ENCODE data around the gene TMEM107.

Gene TMEM107

DNA sequence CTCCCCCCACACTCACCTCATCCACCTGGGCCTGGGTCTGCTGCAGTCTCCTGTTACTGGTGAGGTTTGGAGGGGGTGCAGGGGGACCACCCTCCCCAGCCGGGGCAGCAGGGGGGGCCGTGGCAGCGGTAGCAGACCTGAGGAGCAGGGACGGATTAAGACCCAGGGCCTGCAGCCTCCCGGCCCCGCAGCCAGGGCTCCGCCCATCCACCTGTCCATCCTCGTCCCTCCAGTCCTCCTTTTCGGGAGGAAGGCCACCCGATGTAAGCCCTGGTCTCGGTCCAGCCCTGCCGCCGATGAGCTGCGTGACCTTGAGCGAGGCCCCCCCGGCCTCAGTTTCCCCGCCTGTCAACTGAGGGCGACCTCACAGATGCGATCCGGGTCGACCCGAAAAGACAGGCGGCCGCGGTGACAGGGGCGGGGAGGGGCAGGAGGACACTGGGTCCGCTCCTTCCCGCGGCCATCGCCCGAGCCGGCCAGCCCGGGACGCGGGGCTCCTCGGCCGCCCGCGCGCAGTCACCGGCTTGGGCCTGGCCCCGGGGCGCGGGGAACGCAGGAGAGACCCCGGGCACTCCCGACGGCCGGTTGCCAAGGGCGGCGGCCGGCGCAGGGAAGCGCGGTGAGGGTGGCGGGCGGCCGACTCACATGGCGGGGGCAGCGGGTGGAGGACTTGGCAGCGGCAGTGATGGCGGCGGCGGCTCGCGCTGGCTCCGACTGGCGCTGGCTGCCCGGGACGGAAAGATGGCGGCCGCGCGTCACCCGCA, 13.8 kb downstream of the TMEM107 start, which contains the start of gene VAMP2:
VAMP2 (minus strand) TSS at position 716 of the 764 bp plus-strand sequence; CDS start at position 647, 69 bp downstream.
- DNase-seq (ENCODE audit: low spot score), result no peak

DNA sequence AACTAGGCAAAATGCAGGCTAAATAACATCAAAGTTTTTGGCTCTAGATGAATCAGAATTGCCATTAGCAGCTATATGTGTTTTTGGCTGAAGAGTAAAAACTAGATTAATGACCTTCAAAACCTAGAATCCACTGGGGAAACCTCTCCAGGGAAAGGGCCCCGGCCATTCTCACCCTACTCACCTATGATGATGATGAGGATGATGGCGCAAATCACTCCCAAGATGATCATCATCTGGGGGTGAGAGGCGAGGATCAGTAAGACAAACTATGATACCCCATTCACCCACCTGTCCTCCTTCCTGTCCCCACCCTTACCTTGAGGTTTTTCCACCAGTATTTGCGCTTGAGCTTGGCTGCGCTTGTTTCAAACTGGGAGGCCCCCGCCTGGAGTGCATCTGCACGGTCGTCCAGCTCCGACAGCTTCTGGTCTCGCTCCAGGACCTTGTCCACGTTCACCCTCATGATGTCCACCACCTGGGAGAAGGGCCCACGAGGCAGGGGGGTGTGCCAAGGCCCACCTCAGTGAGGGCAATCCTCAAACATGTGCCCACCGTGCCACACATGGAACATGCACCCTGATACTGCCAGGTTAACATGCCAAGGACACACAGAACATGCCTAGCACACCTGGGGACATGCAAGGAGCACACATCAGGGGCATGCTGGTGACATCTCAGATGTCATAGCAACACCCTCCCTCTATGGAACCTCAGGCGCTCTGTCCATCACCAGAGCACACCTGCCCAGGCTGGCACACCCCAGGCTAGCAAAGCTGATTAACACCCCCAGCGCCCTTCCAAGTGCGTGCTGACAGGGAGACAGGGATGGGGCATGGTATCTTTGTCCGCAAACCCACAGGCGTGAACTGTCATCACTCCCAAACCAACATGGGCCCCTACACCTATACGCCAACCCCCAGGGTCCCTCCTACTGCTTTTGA, 14.6 kb downstream of the TMEM107 start:
- no peak for DNase-seq (ENCODE audit: low spot score)

GRCh38 chr17:8160741-8161221, 15.4 kb downstream of the TMEM107 start:
- DNase-seq (ENCODE audit: low spot score), result no peak

- no peak for DNase-seq (ENCODE audit: low spot score)
Observed at GRCh38 chr17:8160224-8160577, 16.0 kb downstream of the TMEM107 start.

GRCh38 chr17:8159459-8160223, 16.5 kb downstream of the TMEM107 start:
- no peak for DNase-seq (ENCODE audit: low spot score)

DNA sequence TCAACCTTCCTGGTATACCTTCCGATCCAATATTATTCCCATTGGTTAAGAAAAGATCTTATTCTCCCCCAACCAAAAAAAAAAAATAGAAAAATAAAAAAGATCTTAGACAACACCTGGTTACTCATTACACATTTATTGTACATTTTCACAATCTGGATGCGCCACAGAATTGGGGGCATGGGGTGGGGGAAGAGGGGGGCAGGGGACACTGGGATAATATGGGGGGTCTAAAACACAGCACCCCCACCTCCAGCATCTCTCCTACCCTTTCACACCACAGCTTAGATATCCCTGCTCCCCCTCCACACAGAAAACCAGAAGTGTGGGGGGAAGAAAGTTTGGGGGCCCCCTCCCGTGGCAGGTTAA, 17.2 kb downstream of the TMEM107 start:
- no peak for DNase-seq (ENCODE audit: low spot score)

DNA sequence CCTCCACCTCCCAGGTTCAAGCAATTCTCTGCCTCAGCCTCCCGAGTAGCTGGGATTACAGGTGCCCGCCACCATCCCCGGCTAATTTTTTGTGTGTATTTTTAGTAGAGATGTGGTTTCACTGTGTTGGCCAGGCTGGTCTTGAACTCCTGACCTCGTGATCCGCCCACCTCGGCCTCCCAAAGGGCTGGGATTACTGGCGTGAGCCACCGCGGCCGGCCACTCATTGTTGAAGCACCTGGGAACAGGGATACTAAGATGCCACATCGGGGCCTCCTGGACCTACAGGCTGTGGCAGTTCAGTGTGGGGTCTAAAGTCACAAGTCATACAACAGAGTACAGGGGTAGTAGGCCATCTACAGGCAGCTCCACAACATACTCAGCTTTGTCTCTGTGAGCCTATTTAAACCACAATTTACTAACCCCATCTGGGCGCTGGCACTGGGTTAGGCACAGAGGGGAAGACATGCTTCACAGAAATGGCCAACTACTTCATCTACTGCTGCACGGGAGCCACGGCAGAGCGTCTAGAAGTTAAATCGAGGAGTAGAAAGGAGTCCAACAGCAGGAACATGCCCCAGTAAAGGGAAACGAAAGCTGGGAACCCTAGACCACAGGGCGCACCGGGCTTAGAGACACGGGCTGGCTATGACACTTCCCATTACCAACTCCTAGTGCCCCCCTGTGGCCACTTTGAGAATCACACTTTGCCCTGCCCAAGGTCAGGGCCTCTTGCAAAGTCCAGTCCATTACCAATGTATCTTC, 17.7 kb downstream of the TMEM107 start:
- no peak for DNase-seq (ENCODE audit: low spot score)

GRCh38 chr17:8156246-8156992, 19.8 kb downstream of the TMEM107 start:
- DNase-seq (ENCODE audit: low spot score), result peak; percentile 100

DNA sequence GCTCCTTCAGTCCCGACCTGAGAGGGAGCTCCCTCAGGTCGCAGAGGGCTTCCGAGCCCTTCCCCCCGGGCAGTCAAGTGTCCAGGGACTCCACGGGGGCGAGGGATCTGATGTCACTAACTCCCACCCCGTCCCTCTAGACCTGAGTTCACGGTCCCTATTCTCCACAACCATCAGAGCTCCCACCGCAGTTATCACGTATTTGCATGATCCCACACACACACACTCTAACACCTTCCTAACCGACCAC, 20.3 kb downstream of the TMEM107 start:
- DNase-seq (ENCODE audit: low spot score), result no peak

- DNase-seq (ENCODE audit: low spot score), result no peak
Observed at GRCh38 chr17:8155231-8155995, 20.8 kb downstream of the TMEM107 start.

GRCh38 chr17:8154608-8155155, 21.5 kb downstream of the TMEM107 start:
- no peak for DNase-seq (ENCODE audit: low spot score)

DNA sequence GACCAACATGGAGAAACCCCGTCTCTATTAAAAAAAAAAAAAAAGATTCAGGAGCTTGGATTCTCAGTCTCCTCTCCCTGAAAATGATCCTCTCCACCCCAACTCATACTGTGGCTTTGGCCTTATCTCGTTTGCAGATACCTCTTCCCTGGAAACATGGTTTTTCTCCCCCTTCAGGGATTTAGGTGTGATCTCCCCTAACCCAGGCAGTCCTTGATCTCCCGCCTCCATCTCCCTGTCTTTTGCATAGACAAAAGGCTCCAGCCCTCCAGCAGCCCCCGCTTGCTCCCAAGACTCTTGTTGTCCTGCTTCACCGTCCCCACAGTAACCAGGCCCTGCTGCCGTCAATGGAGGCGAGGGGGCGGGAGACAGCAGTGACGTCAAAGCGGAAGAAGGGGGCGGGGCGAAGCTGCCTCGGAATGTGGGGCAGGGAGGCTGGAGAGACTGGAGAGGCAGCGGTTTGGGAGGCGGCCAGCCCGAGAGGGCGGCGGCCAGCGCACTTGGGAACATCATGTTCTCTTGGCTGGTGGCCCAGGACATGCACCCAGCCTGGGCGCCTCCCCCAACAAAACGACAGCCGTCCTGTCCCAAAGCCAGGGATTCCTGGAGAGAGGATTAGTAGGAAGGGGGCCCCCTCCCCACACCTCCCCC, 22.1 kb downstream of the TMEM107 start:
- DNase-seq (ENCODE audit: low spot score), result peak; percentile 90

GRCh38 chr17:8153525-8153956, 22.6 kb downstream of the TMEM107 start:
- DNase-seq (ENCODE audit: low spot score), result no peak

DNA sequence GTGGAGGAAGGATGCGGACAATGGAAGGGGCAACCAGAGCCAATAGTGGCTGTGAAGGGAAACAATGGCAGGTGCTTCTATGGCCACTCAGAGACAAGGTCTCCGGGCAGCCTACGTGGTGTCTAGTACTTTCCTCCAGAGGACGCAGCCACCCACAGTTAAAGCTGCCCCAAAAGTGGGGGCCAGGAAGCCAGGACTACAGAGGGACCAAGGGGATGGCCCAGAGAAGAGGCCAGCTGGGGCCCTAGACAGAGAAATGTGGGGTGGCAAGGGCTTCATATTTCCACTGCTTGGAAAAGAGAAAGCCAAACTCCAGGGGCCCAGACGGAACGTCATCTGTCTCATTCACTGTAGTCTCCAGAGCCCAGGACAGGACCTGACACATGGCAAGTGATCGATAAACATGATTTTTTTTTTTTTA, 23.1 kb downstream of the TMEM107 start:
- DNase-seq (ENCODE audit: low spot score), result no peak

DNA sequence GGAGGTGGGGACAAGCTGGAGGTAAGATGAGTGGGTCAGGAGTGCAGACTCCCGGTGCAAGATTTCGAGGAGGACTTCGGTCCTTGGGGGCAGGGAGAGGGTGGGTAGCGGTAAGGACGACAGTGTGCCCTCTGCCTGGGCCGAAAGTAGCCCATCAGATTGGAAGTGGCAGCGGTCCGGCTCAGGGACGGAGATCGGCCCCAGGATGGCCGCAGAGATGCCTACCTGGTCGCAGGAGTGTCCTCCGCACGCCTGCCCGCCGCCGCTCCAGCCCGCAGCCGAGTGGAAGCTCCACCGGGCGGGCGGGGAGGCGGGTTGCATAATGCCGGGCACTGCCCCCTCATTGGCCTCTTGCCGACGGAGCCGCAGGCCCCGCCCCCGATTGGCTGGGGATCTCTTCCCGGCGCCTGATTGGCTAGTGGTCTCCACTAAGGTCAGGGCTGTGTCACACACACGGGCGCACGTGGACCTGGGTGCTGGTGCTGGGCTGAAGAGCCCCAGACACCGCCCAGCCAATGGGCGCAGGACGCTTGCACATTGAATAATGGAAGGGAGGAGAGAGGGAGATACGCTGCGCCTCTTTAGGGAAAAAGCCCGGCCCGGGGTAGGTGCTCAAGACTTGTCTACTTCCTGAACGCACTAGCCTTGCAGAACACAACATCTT, 23.9 kb downstream of the TMEM107 start, which contains the start of gene PER1:
PER1 (minus strand) TSS at position 293 of the 664 bp plus-strand sequence. CDS start 1,698 bp downstream, outside the sequence.
- peak; percentile 91 for DNase-seq (ENCODE audit: low spot score)

DNA sequence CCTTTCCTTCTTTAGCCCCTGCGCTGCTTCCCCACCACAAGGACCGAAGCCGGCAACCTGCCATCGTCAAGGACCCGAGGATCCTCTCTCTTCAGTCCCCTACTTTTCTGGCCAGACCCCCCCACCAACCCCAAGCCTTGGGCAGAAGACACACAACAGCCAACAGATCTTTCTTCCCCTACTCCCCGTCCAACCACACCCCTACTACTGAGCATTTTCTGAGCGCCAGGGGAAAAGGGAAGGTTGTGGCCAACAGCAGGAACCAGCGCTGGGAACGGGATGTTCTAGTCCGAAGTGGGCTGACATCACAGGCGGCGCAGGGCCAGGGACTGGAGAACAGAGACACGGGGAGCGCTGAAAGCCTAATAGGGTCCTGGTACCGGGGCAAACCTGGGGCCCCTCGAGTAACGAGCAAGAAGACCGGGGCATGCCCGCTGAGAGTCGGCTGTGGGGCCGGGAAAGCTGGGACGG, 24.5 kb downstream of the TMEM107 start:
- no peak for DNase-seq (ENCODE audit: low spot score)

DNA sequence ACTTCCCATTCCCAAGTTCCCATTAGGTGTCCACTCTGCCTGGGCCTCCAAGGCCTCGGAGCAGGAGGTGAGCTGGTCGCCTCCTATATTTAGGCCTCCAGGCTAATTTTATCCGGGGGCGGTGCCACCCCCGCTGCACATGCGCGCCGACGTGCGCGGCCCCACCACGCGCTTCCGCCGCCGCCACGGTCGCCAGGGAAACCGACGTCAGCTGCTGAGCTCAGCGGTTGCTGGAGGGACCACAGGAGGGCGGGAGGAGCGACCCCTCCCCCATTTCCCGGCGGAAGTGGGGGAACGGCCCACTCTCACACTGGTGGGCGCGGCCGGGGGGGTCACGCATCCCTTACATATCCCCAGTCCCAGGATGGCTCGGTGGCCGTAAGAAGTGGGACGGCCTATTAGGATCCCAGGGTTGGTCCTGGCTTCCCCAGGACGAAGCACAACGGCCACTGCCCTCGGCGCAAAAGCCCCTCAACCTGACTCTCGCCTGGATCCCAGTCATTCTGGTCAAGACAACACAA, 25.0 kb downstream of the TMEM107 start:
- DNase-seq (ENCODE audit: low spot score), result peak; percentile 86

Measured in kidney capillary endothelial cell (primary cell).